Stimulated activated CD8-positive, alpha-beta memory T cell treated with anti-CD3 and anti-CD28 coated beads, Interleukin-4, amount 100 ng/mL, for 1 hour (primary cell): ENCODE measurements around the gene CCM2.

Experiments
- DNase-seq, 2 donors: peaks; one replicate each; pipeline ENCODE4 v3.0.0-alpha.2; 2020; ENCODE audit warnings: low read depth in 2 of 2, low spot score in 1 of 2

CCM2 gene

DNA sequence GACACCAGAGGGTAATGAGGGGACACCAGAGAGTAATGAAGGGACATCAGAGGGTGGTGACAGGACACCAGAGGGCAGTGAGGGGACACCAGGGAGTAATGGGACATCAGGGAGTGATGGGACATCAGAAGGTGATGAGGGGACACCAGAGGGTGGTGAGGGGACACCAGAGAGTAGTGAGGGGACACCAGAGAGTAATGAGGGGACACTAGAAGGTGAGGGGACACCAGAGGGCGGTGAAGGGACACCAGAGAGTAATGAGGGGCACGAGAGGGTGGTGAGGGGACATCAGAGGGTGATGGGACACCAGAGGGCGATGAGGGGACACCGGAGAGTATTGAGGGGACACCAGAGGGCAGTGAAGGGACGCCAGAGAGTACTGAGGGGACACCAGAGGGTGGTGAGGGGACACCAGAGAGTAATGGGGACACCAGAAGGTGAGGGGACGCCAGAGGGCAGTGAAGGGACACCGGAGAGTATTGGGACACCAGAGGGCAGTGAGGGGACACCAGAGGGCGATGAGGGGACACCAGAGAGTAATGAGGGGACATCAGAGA lies 78.2 kb downstream of the CCM2 start:
- DNase-seq = no peak

DNA sequence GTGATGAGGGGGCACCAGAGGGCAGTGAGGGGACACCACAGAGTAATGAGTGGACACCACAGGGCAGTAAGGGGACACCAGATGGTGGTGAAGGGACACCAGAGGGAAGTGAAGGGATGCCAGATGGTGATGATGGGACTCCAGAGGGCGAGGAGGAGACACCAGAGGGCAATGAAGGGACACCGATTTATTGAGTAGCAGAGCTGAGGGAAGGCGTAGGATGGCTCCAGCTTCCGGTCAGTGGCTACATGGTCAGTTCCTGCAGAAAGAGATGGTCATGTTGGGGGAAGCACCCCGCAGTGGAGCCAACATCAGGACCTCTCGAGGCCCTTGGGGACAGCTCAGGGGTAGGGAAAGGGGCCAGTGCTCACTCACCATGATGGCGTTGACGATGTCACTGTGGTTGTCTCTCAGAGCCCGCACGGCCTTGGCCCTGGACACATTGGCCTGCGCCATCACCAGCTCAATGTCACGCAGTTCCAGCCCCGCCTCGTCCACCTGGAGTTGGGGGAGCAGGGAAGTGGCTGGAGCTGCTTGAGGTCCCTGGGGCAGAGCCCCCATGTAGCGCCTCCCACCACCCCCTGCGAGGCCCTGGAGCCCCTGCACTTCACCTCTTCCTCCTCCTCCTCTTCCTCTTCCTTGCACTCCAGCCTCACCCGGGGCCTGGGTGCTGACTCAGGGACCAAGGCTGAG lies 80.4 kb downstream of the CCM2 start:
- no peak for DNase-seq

DNA sequence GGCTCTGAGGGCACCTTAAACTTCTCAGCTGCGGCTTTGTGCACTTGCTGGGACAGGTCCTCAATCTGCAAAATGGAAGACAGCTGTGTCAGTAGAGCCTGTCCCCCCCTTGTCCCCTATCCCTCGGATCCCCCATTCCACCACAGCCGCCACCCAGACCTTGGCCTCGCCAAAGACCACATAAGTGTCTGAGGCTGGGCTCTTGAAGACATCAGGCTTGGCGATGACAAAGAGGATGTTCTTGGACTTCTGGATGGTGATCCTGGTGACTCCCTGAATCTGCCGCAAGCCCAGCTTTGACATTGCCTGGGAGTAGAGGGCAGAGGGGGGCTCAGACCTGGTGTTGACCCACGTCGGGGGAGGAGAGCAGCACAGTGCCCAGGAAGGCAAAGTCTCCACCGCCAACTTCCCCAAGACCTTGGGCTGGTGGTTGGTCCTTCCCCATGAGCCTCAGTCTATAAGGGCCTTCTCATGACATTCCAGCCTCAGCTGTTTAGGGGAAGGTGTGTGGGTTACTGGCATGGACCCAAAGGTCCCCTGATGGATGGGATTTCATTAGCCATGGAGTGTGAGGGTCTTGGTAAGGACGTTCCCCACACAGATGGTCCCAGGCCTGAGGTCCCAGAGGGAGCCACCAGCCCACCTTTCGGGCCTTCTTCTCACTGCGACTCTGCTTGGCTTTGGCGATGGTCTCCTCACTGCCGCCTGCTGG lies 81.1 kb downstream of the CCM2 start:
- no peak for DNase-seq

- no peak for DNase-seq
Measured at GRCh38 chr7:45081670-45081974, 81.6 kb downstream of the CCM2 start.

DNA sequence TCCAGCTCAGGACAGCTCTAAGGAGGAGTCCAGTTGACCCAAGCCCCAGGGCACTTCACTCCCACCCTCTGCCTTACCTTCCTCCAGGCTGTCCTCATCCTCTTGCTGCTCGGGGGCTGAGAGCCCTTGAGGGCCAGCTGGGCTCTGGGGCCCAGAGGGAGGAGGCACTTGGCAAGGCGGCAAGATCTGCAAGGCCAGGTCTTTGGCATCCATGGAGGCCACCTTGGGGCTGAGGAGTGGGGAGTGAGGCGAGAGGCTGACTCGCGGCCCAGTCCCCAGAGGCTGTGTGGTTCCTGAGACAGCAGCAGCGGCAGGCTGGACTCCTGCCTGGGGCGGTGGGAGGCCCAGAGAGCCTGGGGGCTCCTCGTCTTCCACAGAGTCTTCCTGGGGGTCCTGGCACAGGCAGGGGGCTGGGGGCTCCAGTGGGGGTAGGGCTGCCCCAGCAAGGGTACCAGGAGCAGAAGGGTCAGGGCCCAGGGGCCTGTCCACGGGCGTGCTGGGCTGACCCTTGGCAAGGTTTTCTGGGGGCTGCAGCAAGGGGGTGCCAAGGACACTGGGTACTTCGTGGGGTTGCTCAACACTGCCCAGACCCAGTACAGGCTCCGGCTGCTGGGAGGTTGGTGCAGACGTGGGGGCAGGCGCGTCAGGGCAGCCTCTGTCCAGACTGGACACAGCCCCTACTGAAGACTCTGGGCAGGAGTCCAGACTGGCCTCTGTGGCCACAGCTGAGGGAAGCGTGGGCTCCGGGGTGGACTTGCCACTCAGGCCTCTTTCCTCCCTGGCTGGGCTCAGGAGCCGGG lies 82.2 kb downstream of the CCM2 start:
- DNase-seq = no peak

GRCh38 chr7:45082831-45083331 lies 82.9 kb downstream of the CCM2 start:
- no peak for DNase-seq

- no peak for DNase-seq
Measured at GRCh38 chr7:45084336-45084735, 84.3 kb downstream of the CCM2 start.

- no peak for DNase-seq
Measured at GRCh38 chr7:45084901-45085618, 85.1 kb downstream of the CCM2 start.

GRCh38 chr7:45085619-45086200 lies 85.7 kb downstream of the CCM2 start:
- no peak for DNase-seq

DNA sequence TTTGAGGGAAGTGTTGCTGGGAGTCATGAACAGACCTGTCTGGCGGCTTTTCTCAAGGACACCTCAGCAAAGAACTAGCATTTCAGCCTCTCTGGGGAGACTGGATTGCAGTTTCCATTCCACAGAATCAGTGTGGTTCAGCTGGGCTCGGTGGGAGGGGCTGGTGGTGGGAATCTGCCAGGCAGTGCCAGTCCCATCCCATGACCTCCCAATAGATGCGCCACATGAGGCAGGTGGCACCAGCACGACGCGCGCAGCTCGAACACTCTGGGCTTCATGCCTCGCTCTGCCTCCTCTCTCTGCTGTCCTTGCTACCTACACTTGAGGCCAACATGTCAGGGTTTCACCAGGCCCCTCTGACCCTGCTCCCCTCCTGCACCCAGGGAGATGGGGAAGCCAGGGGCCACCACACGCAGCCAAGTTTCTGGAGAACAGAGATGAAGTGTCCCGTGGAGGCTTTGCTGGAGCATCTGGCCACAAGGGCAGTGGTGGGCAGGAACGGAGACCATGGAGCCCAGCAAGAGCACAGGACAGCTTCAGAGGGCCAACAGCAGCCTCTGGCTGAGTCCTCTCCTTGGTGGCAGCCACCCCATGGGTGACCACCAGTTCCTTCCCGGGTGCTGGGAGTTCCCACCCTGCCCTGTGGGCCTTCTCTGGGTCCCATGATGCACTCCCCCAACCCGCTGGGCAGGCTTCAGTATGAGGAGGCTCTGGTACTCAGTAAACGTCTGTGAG lies 86.5 kb downstream of the CCM2 start:
- DNase-seq = no peak

GRCh38 chr7:45087301-45088145 lies 87.5 kb downstream of the CCM2 start:
- no peak for DNase-seq

DNA sequence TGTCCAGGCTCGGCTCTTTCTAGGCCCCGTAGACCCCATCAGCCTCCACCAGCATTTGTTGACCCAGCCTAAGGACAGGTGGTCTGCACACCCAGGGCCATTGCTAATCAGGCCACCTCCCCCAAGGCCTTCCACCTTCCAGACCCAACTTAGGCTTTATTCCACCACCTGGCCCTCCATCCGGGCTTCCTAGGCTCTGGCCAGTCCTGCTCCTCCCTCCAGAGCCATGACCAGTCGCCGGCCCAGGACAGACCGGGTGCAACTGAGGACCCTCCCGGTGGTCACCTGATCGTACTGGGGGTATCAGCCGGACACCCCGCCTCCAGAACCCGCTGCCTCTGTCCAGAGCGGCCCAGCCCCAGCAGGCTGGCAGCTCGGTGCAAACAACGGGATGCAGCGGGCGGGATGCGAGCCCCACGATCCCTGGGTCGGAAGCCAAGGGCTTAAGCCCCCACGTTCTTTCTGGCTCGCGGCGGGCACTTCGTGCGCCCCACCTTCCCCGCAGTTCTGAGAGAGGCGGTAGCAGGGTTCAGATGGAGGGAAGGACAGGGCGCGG lies 88.2 kb downstream of the CCM2 start:
- no peak for DNase-seq

GRCh38 chr7:45088821-45089340 lies 88.9 kb downstream of the CCM2 start, which contains the start of gene NACAD:
NACAD (minus strand) TSS chr7:45088969; CDS start chr7:45088894, 75 bp downstream.
- DNase-seq = no peak

GRCh38 chr7:45089341-45089891 lies 89.4 kb downstream of the CCM2 start:
- DNase-seq = no peak

- no peak for DNase-seq
Measured at GRCh38 chr7:45092100-45092930, 92.3 kb downstream of the CCM2 start.

DNA sequence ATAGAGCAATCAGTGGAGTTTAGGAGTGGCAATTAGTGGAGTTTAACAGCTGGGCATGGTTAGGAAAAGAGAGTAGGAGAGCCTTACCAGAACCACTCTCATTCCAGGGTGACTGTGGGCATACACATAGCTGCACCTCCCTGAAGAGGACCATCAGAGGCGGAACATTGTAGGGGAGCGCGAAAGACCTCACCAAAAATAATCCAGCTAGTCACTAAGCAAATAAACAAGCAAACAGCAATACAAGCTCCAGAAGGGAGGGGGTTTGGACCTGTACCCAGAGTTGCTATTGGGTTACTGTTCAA lies 92.9 kb downstream of the CCM2 start:
- no peak for DNase-seq
